Endothelial cell (in vitro differentiated cells): ENCODE data around the gene PSMC3. TPM values are rescaled to one million over a fixed set of nuclear protein-coding genes. Genes with fewer than 3 reads are reported as not detected.

Source experiments
- DNase-seq: peaks from one replicate; pipeline ENCODE4 v3.0.0; 2021; ENCODE audit warnings: low spot score
- H3K27ac Mint-ChIP-seq: one replicate; pipeline ENCODE4 v1.8.0; 2021; ENCODE audit warnings: mixed read lengths, inconsistent platforms; ENCODE audit not compliant: unreplicated experiment
- H3K27me3 Mint-ChIP-seq: one replicate; pipeline ENCODE4 v1.8.0; 2021; ENCODE audit warnings: mild to moderate bottlenecking, moderate library complexity, mixed read lengths, inconsistent platforms; ENCODE audit not compliant: unreplicated experiment
- H3K36me3 Mint-ChIP-seq: one replicate; pipeline ENCODE4 v1.8.0; 2021; ENCODE audit warnings: mild to moderate bottlenecking, low read depth, mixed read lengths, inconsistent platforms; ENCODE audit not compliant: unreplicated experiment
- H3K4me1 Mint-ChIP-seq: one replicate; pipeline ENCODE4 v1.8.0; 2021; ENCODE audit warnings: mild to moderate bottlenecking, mixed read lengths, inconsistent platforms; ENCODE audit not compliant: unreplicated experiment
- H3K4me3 Mint-ChIP-seq: one replicate; pipeline ENCODE4 v1.8.0; 2021; ENCODE audit warnings: mild to moderate bottlenecking, mixed read lengths, inconsistent platforms; ENCODE audit not compliant: unreplicated experiment
- H3K9me3 Mint-ChIP-seq: one replicate; pipeline ENCODE4 v1.8.0; 2021; ENCODE audit warnings: mixed read lengths, inconsistent platforms; ENCODE audit not compliant: unreplicated experiment
- total RNA-seq: library from RNA; stranded (reverse); fragmentation: NEBNext Ultra II Directional; extraction: Animal tissue kit (Norgen Biotek cat#: 25700); gene quantifications from one replicate; pipeline ENCODE4 v1.2.1, GENCODE V29; 2021; ENCODE audit not compliant: unreplicated experiment
- TF ChIP-seq, protein P1 (sequence below): fragments of 200-600 bp; sonication (generic); IDR thresholded peaks from one replicate; pipeline ENCODE4 v1.5.0; 2021; ENCODE audit warnings: antibody characterized with exemption; ENCODE audit not compliant: unreplicated experiment

Gene PSMC3
- total RNA-seq, 1 donor from 2014 or later, result 127 TPM

GRCh38 chr11:47443817-47444216, 17.6 kb upstream of the PSMC3 start:
- no peak overlapping the region for H3K27ac Mint-ChIP-seq
- H3K9me3 Mint-ChIP-seq, result no peaks in the 10 kb centered on the region
- peaks cover 7% of the 10 kb centered on the region for H3K36me3 Mint-ChIP-seq
- no peak overlapping the region for H3K4me3 Mint-ChIP-seq
- TF ChIP-seq, protein P1, sequence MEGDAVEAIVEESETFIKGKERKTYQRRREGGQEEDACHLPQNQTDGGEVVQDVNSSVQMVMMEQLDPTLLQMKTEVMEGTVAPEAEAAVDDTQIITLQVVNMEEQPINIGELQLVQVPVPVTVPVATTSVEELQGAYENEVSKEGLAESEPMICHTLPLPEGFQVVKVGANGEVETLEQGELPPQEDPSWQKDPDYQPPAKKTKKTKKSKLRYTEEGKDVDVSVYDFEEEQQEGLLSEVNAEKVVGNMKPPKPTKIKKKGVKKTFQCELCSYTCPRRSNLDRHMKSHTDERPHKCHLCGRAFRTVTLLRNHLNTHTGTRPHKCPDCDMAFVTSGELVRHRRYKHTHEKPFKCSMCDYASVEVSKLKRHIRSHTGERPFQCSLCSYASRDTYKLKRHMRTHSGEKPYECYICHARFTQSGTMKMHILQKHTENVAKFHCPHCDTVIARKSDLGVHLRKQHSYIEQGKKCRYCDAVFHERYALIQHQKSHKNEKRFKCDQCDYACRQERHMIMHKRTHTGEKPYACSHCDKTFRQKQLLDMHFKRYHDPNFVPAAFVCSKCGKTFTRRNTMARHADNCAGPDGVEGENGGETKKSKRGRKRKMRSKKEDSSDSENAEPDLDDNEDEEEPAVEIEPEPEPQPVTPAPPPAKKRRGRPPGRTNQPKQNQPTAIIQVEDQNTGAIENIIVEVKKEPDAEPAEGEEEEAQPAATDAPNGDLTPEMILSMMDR, result no peak
- peaks cover 6% of the 10 kb centered on the region for H3K4me1 Mint-ChIP-seq
- H3K27me3 Mint-ChIP-seq, result peaks cover 9% of the 10 kb centered on the region
- no peak for DNase-seq

DNA sequence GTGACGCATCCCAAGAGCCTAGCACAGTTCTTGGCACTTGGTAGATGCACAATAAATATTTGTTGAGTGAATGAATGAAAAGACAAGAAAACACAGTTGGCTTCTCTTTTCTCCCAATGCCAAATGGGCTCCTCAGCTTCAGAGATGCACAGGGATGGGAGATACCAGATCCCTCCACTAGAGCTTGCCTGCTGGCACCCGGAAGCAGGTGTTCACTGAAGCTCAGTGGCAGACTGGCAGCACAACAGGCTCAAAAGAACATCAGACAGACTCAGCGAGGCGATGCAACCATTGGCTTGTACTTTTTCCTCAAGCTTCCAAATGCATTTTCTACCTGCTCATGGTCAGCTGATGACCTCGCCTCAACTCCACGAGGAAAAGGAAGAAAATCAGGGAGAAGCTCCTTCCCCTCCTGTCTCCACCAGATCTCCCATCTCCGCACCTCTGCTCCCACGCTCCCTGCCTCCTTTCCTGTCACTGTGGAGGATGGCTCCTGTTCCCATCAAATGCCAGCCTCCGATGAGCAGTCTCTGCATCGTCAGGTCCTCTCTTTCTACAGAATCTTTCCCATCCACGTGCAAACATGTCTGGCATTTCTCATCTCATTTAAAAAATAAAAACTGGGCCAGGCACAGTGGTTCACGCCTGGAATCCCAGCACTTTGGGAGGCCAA, 16.9 kb upstream of the PSMC3 start:
- TF ChIP-seq, protein P1, result no peak
- Mint-ChIP-seq H3K27me3 (peaks cover 7% of the 10 kb centered on the region), H3K9me3 (no peaks in the 10 kb centered on the region), H3K36me3 (peaks cover 7% of the 10 kb centered on the region), H3K27ac (no peak overlapping the region), H3K4me1 (peaks cover 6% of the 10 kb centered on the region), H3K4me3 (peak overlapping the region; percentile 35)
- DNase-seq, result no peak

- Mint-ChIP-seq H3K27ac (no peak overlapping the region), H3K36me3 (peaks cover 7% of the 10 kb centered on the region), H3K9me3 (no peaks in the 10 kb centered on the region), H3K4me1 (peaks cover 6% of the 10 kb centered on the region), H3K4me3 (no peak overlapping the region), H3K27me3 (peaks cover 3% of the 10 kb centered on the region)
- TF ChIP-seq, protein P1, result no peak
- no peak for DNase-seq
These were observed 16.3 kb upstream of the PSMC3 start for GRCh38 chr11:47442514-47442913.

DNA sequence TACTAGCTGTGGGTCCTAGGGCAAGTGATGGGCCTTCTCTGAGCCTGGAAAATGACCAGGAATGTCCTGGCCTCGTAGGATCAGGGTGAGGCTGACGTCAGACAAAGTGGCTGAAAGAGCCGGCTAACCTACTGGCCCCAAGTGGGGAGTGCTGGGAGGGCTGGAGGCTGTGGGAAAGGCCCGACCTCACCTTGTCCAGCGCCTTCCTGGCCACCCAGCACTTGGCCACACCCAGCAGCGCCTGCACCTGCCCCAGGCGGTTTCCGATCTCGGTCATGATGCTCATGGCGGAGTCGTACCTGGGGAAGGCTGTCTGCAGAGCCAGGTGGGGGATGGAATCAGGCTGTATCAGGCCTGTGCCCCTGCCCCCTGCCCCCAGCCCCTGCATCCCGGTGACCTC, 15.2 kb upstream of the PSMC3 start:
- peaks cover 6% of the 10 kb centered on the region for H3K27me3 Mint-ChIP-seq
- no peak overlapping the region for H3K27ac Mint-ChIP-seq

GRCh38 chr11:47440054-47440476, 13.8 kb upstream of the PSMC3 start:
- no peaks in the 10 kb centered on the region for H3K36me3 Mint-ChIP-seq
- no peak overlapping the region for H3K27ac Mint-ChIP-seq
- TF ChIP-seq, protein P1, result no peak
- H3K4me1 Mint-ChIP-seq, result no peaks in the 10 kb centered on the region
- peaks cover 8% of the 10 kb centered on the region for H3K27me3 Mint-ChIP-seq
- no peak overlapping the region for H3K4me3 Mint-ChIP-seq
- DNase-seq, result no peak
- H3K9me3 Mint-ChIP-seq, result no peaks in the 10 kb centered on the region

More for the DNA sequence above, 15.2 kb upstream of the PSMC3 start:
- no peak overlapping the region for H3K4me3 Mint-ChIP-seq
- no peaks in the 10 kb centered on the region for H3K9me3 Mint-ChIP-seq
- H3K4me1 Mint-ChIP-seq, result no peaks in the 10 kb centered on the region
- H3K36me3 Mint-ChIP-seq, result no peaks in the 10 kb centered on the region
- TF ChIP-seq, protein P1, result no peak
- no peak for DNase-seq
